HG02852 (cell line): Measurements from ENCODE around the gene TRAPPC2L.

ENCODE experiments used
- ATAC-seq: cut with Tn5 transposase; IDR thresholded peaks from one replicate; pipeline ENCODE4 v1.9.1; 2021; ENCODE audit warnings: mild to moderate bottlenecking, moderate library complexity; ENCODE audit not compliant: unreplicated experiment

Gene TRAPPC2L

GRCh38 chr16:88906020-88906419 is 49.1 kb downstream of the TRAPPC2L start:
- no peak for ATAC-seq

- no peak for ATAC-seq
Measured at GRCh38 chr16:88906535-88907105, 49.7 kb downstream of the TRAPPC2L start.

GRCh38 chr16:88907768-88908167 is 50.8 kb downstream of the TRAPPC2L start:
- ATAC-seq, result no peak

- ATAC-seq, result no peak
Measured at GRCh38 chr16:88908307-88908706, 51.4 kb downstream of the TRAPPC2L start.

GRCh38 chr16:88909431-88910210 is 52.7 kb downstream of the TRAPPC2L start:
- ATAC-seq, result no peak

GRCh38 chr16:88910284-88911135 is 53.6 kb downstream of the TRAPPC2L start:
- no peak for ATAC-seq

- ATAC-seq, result no peak
Measured at GRCh38 chr16:88911136-88911945, 54.4 kb downstream of the TRAPPC2L start.

GRCh38 chr16:88911946-88912310 is 55.0 kb downstream of the TRAPPC2L start:
- no peak for ATAC-seq
